Measurements from ENCODE around the gene GON4L. TPM values are rescaled to one million over a fixed set of nuclear protein-coding genes. Genes with fewer than 3 reads are reported as not detected.
"Not testable (repeated sequence)": the region's sequence is repeated elsewhere in the genome, so short reads cannot be mapped to it uniquely, and the experiment has no call there.

The GON4L gene
- total RNA-seq, 1 experiment from 2014 or later: 43.7 TPM

DNA sequence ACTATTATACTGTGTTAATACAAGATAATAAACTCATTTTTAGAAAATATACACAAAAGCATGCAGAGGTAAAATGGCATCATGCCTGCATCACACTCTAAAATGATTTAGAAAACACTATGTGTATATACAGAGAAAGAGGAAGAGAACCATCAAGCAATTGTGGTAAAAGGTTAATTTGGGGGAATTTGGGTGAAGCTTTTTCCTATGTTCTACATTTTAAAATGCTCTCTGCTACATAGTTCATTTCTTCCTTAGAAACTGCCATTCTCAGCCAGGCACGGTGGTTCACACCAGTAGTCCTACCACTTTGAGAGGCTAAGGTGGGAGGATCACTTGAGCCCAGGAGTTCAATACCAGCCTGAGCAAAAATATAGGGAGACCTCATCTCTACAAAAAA is 44.1 kb downstream of the GON4L start:
- TF ChIP-seq, protein P1, sequence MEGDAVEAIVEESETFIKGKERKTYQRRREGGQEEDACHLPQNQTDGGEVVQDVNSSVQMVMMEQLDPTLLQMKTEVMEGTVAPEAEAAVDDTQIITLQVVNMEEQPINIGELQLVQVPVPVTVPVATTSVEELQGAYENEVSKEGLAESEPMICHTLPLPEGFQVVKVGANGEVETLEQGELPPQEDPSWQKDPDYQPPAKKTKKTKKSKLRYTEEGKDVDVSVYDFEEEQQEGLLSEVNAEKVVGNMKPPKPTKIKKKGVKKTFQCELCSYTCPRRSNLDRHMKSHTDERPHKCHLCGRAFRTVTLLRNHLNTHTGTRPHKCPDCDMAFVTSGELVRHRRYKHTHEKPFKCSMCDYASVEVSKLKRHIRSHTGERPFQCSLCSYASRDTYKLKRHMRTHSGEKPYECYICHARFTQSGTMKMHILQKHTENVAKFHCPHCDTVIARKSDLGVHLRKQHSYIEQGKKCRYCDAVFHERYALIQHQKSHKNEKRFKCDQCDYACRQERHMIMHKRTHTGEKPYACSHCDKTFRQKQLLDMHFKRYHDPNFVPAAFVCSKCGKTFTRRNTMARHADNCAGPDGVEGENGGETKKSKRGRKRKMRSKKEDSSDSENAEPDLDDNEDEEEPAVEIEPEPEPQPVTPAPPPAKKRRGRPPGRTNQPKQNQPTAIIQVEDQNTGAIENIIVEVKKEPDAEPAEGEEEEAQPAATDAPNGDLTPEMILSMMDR (IDR thresholded peaks at IDR 0.05; ENCODE audit: insufficient read depth in 1 of 2, low read depth in 1 of 2, low read length in 1 of 2, severe bottlenecking in 1 of 2, unreplicated experiment in 1 of 2): no peak
- no peaks in the 10 kb centered on the region for H3K4me1 Mint-ChIP-seq (ENCODE audit: low read depth, unreplicated experiment)
- Histone ChIP-seq H3K4me1 (no peaks in the 10 kb centered on the region), H3K4me3 (ENCODE audit: low read depth, low read length) (no peak overlapping the region), H3K36me3 (ENCODE audit: control insufficient read depth, insufficient read depth, low read length) (no peaks in the 10 kb centered on the region), H3K9me3 (no peaks in the 10 kb centered on the region), H3K27me3 (replicated peaks; ENCODE audit: control insufficient read depth, insufficient read depth, low read length) (no peaks in the 10 kb centered on the region)
- H3K36me3 Mint-ChIP-seq (ENCODE audit: insufficient read depth, unreplicated experiment): peaks cover 61% of the 10 kb centered on the region
- no peak for DNase-seq
- H3K27ac Mint-ChIP-seq (ENCODE audit: unreplicated experiment): no peak overlapping the region
- no peaks in the 10 kb centered on the region for H3K27me3 Mint-ChIP-seq (ENCODE audit: insufficient read depth, unreplicated experiment)
- H3K4me3 Mint-ChIP-seq (ENCODE audit: unreplicated experiment): no peak overlapping the region
- no TSS peak for BruUV-seq (replicated peaks)
- CTCF ChIA-PET: no interaction called here
- POLR2A ChIA-PET: no interaction called here
- intact Hi-C loops (cut with micrococcal nuclease; ENCODE audit: unreplicated experiment): no loop called here
- H3K9me3 Mint-ChIP-seq (ENCODE audit: unreplicated experiment): peaks cover 9% of the 10 kb centered on the region

- Mint-ChIP-seq H3K9me3 (ENCODE audit: unreplicated experiment) (peaks cover 10% of the 10 kb centered on the region), H3K4me3 (ENCODE audit: unreplicated experiment) (no peak overlapping the region), H3K4me1 (ENCODE audit: low read depth, unreplicated experiment) (no peaks in the 10 kb centered on the region), H3K27me3 (ENCODE audit: insufficient read depth, unreplicated experiment) (no peaks in the 10 kb centered on the region), H3K27ac (ENCODE audit: unreplicated experiment) (no peak overlapping the region), H3K36me3 (ENCODE audit: insufficient read depth, unreplicated experiment) (peaks cover 65% of the 10 kb centered on the region)
- TF ChIP-seq, protein P1 (IDR thresholded peaks at IDR 0.05; ENCODE audit: insufficient read depth in 1 of 2, low read depth in 1 of 2, low read length in 1 of 2, severe bottlenecking in 1 of 2, unreplicated experiment in 1 of 2): no peak
- no peaks in the 10 kb centered on the region for H3K27me3 ChIP-seq (replicated peaks; ENCODE audit: control insufficient read depth, insufficient read depth, low read length)
- no peak for DNase-seq
- no peaks in the 10 kb centered on the region for H3K4me1 ChIP-seq
- no peaks in the 10 kb centered on the region for H3K9me3 ChIP-seq
- BruUV-seq (replicated peaks): no TSS peak
- H3K36me3 ChIP-seq (ENCODE audit: control insufficient read depth, insufficient read depth, low read length): no peaks in the 10 kb centered on the region; the same call in 1 of the 2 replicates
- intact Hi-C loops (cut with micrococcal nuclease; ENCODE audit: unreplicated experiment): no loop called here
- CTCF ChIA-PET: no interaction called here
- no peak overlapping the region for H3K4me3 ChIP-seq (ENCODE audit: low read depth, low read length)
- POLR2A ChIA-PET: no interaction called here
Observed at GRCh38 chr1:155809088-155809487, 47.9 kb downstream of the GON4L start.

DNA sequence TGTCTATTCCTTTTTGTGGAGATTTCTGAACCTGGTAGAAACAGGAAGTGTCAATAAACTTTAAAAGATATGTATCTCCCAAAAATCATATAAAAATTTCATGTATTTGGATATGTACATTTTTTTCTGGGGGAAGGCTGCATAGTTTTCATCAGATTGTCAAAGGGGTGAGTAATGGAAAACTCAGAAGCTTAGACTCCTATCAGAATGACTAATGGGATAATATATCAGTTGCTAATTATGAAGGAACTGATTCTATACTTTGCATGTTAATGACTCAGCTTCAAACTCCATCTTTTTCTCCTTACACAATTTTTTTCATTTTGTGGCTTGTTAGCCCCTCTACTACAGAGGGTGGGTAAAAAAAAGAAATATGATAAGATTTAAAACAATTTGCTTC is 55.9 kb downstream of the GON4L start:
- Histone ChIP-seq H3K36me3 (ENCODE audit: control insufficient read depth, insufficient read depth, low read length) (no peaks in the 10 kb centered on the region; the same call in 1 of the 2 replicates), H3K27me3 (replicated peaks; ENCODE audit: control insufficient read depth, insufficient read depth, low read length) (no peaks in the 10 kb centered on the region), H3K4me3 (ENCODE audit: low read depth, low read length) (no peak overlapping the region), H3K4me1 (no peaks in the 10 kb centered on the region), H3K9me3 (no peaks in the 10 kb centered on the region)
- BruUV-seq (replicated peaks): no TSS peak
- H3K27ac Mint-ChIP-seq (ENCODE audit: unreplicated experiment): no peak overlapping the region
- no peak overlapping the region for H3K4me3 Mint-ChIP-seq (ENCODE audit: unreplicated experiment)
- ChIA-PET CTCF (no interaction called here), POLR2A (no interaction called here)
- H3K4me1 Mint-ChIP-seq (ENCODE audit: low read depth, unreplicated experiment): no peaks in the 10 kb centered on the region
- TF ChIP-seq, protein P1 (IDR thresholded peaks at IDR 0.05; ENCODE audit: insufficient read depth in 1 of 2, low read depth in 1 of 2, low read length in 1 of 2, severe bottlenecking in 1 of 2, unreplicated experiment in 1 of 2): no peak
- no peak for DNase-seq
- H3K9me3 Mint-ChIP-seq (ENCODE audit: unreplicated experiment): no peaks in the 10 kb centered on the region
- H3K27me3 Mint-ChIP-seq (ENCODE audit: insufficient read depth, unreplicated experiment): no peaks in the 10 kb centered on the region
- intact Hi-C loops (cut with micrococcal nuclease; ENCODE audit: unreplicated experiment): no loop called here
- H3K36me3 Mint-ChIP-seq (ENCODE audit: insufficient read depth, unreplicated experiment): peaks cover 52% of the 10 kb centered on the region

DNA sequence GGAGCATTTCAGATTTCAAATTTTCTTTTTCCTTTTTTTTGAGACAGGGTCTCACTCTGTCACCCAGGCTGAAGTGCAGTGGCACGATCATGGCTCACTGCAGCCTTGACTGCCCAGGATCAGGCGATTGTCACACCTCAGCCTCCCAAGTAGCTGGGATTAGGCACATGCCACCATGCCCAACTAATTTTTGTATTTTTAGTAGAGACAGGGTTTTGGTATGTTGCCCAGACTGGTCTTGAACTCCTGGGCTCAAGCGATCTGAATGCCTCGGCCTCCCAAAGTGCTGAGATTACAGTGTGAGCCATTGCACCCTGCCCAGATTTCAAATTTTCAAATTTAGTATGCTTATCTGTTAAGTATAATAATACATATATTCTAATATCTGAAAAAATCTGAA is 61.4 kb downstream of the GON4L start:
- H3K9me3 Mint-ChIP-seq (ENCODE audit: unreplicated experiment); H3K27ac Mint-ChIP-seq (ENCODE audit: unreplicated experiment); DNase-seq; intact Hi-C loops (cut with micrococcal nuclease; ENCODE audit: unreplicated experiment); H3K4me1 ChIP-seq; H3K4me3 Mint-ChIP-seq (ENCODE audit: unreplicated experiment); BruUV-seq (replicated peaks); H3K4me1 Mint-ChIP-seq (ENCODE audit: low read depth, unreplicated experiment); POLR2A ChIA-PET; H3K9me3 ChIP-seq; H3K4me3 ChIP-seq (ENCODE audit: low read depth, low read length); H3K27me3 Mint-ChIP-seq (ENCODE audit: insufficient read depth, unreplicated experiment); H3K27me3 ChIP-seq (replicated peaks; ENCODE audit: control insufficient read depth, insufficient read depth, low read length); CTCF ChIA-PET; H3K36me3 ChIP-seq (ENCODE audit: control insufficient read depth, insufficient read depth, low read length): not testable (repeated sequence)
- H3K36me3 Mint-ChIP-seq (ENCODE audit: insufficient read depth, unreplicated experiment): peaks cover 56% of the 10 kb centered on the region

All from Caco-2 (cell line).